ENCODE results near the gene STC2. TPM values are rescaled to one million over a fixed set of nuclear protein-coding genes. Genes with fewer than 3 reads are reported as not detected.

STC2 gene
- total and polyA plus RNA-seq, 2 of the 4 experiments (the other 2 are of a cell fraction), result 87.5 to 270 TPM

- ATAC-seq (ENCODE audit: low read depth), result no peak
- intact Hi-C loops (cut with micrococcal nuclease), result no loop called here
Observed at GRCh38 chr5:173297813-173298212, 30.4 kb downstream of the STC2 start.

More at GRCh38 chr5:173297813-173298212, 30.4 kb downstream of the STC2 start:
- Histone ChIP-seq H4K8ac (ENCODE audit: low read depth in 2 of 2, low read length in 2 of 2) (no peak overlapping the region), H3K4me2 (ENCODE audit: low read depth, low read length) (no peak overlapping the region), H3K4me1 (ENCODE audit: control insufficient read depth, insufficient read depth, low read length) (peaks cover 17% of the 10 kb centered on the region), H4K5ac (ENCODE audit: low read depth, low read length) (no peak overlapping the region), H3K4me3 (ENCODE audit: insufficient read depth, low read depth, low read length) (no peak overlapping the region), H3K27ac (ENCODE audit: insufficient read depth, low read length) (no peak overlapping the region), H2BK5ac (ENCODE audit: low read depth, low read length, poor library complexity, severe bottlenecking) (no peak overlapping the region), H2AK5ac (ENCODE audit: low read depth, low read length) (no peak overlapping the region), H3K27me3 (ENCODE audit: control insufficient read depth, insufficient read depth, low read length) (no peaks in the 10 kb centered on the region), H3K9me3 (ENCODE audit: control insufficient read depth, insufficient read depth, low read length) (no peaks in the 10 kb centered on the region), H2AFZ (replicated peaks; ENCODE audit: low read length, poor library complexity) (no peak overlapping the region), H4K20me1 (ENCODE audit: insufficient read depth, low read length) (no peaks in the 10 kb centered on the region), H3K79me1 (ENCODE audit: low read depth in 1 of 2, low read length in 2 of 2) (no peaks in the 10 kb centered on the region), H3K9me1 (ENCODE audit: insufficient read depth, low read length) (no peaks in the 10 kb centered on the region), H3K18ac (ENCODE audit: low read depth, low read length) (no peak overlapping the region), H2BK15ac (ENCODE audit: low read depth, low read length) (no peak overlapping the region), H2AK9ac (replicated peaks; ENCODE audit: low read depth, low read length, poor library complexity) (no peak overlapping the region), H2BK120ac (ENCODE audit: low read depth, low read length) (no peak overlapping the region), H3K36me3 (ENCODE audit: control insufficient read depth, insufficient read depth, low read length) (no peaks in the 10 kb centered on the region), H4K91ac (ENCODE audit: insufficient read depth, low read depth, low read length) (no peak overlapping the region), H3K14ac (replicated peaks; ENCODE audit: low read depth, low read length) (no peak overlapping the region), H3K56ac (ENCODE audit: extremely low read depth, insufficient read depth, low read length) (no peak overlapping the region), H3K23ac (ENCODE audit: low read depth, low read length) (no peak overlapping the region), H3K4ac (ENCODE audit: low read depth, low read length) (no peak overlapping the region), H3K9ac (ENCODE audit: low read depth, low read length) (no peak overlapping the region), H2BK20ac (ENCODE audit: low read depth, low read length) (no peak overlapping the region)
- in situ Hi-C loops (cut with MboI; ENCODE audit: low sequenced_read_pairs), result loop anchor here (10.0 to 25.0 kb wide), 3 partner anchors 593 to 1014 kb away; no protein-coding TSS in a partner anchor
- 90% methylated on average over 4 of the region's 8 CpGs; no CpG with 5 or more reads in 1 of the 2 experiments for WGBS, 2 experiments (ENCODE audit: extremely low coverage in 2 of 2, insufficient read length in 1 of 2)
- no TSS peak for BruUV-seq (replicated peaks)
- CTCF ChIA-PET, result interaction anchor here (1.0 kb wide), 1 partner anchor 13 kb away, joined by 4 read pairs; no protein-coding TSS in a partner anchor
- no peak for DNase-seq
- dilution Hi-C loops (cut with HindIII; ENCODE audit: low sequenced_read_pairs, unreplicated experiment), result no loop called here
- POLR2A ChIA-PET (ENCODE audit: unreplicated experiment), result no interaction called here
- TF ChIP-seq BHLHE40 (IDR thresholded peaks at IDR 0.05; ENCODE audit: low read depth, low read length) (no peak), ELK1 (IDR thresholded peaks at IDR 0.05; ENCODE audit: borderline replicate concordance, low read depth, low read length) (no peak), SMC3 (IDR thresholded peaks at IDR 0.05; ENCODE audit: low read depth, low read length) (no peak), NFE2L2 (IDR thresholded peaks at IDR 0.05; ENCODE audit: low read depth, low read length) (no peak), FOS (IDR thresholded peaks at IDR 0.05; ENCODE audit: low read depth, low read length) (no peak), CHD1 (IDR thresholded peaks at IDR 0.05; ENCODE audit: low read depth, low read length) (no peak), RFX5 (IDR thresholded peaks at IDR 0.05; ENCODE audit: low read depth, low read length) (no peak), MXI1 (IDR thresholded peaks at IDR 0.05; ENCODE audit: borderline replicate concordance, low read depth, low read length) (no peak), RAD21 (IDR thresholded peaks at IDR 0.05; ENCODE audit: low read length) (no peak), CTCF (conservative IDR thresholded peaks at IDR 0.05; ENCODE audit: low read depth, low read length) (no peak)

Data from IMR-90 (cell line).